Skin of body (tissue), 2 donors: ENCODE data around the gene RPL38. TPM values are rescaled to one million over a fixed set of nuclear protein-coding genes. Genes with fewer than 3 reads are reported as not detected.

Experiments used
- DNase-seq: peaks from one replicate; lab custom pipeline; 2025; lab: John Stamatoyannopoulos, UW
- total RNA-seq: library from RNA; depleted of rRNA; stranded (reverse); fragments of >200 nt; gene quantifications from one replicate; pipeline ENCODE4 v1.2.3, GENCODE V29; 2014

RPL38 gene
- total RNA-seq, result 2,384 TPM

GRCh38 chr17:74203439-74204240 lies at the start of gene RPL38:
Gene RPL38, plus strand, starts transcription at chr17:74203678. Its CDS starts 278 bp downstream, at chr17:74203956.
- peak; percentile 98 for DNase-seq

- no peak for DNase-seq
Observed at GRCh38 chr17:74153821-74154430, 49.6 kb upstream of the RPL38 start.

GRCh38 chr17:74156878-74157277 lies 46.6 kb upstream of the RPL38 start:
- no peak for DNase-seq

GRCh38 chr17:74157366-74157765 lies 46.1 kb upstream of the RPL38 start:
- no peak for DNase-seq

GRCh38 chr17:74158761-74159160 lies 44.7 kb upstream of the RPL38 start:
- no peak for DNase-seq

- no peak for DNase-seq
Observed at GRCh38 chr17:74159226-74159840, 44.1 kb upstream of the RPL38 start.

GRCh38 chr17:74160656-74161502 lies 42.6 kb upstream of the RPL38 start:
- DNase-seq, result no peak

GRCh38 chr17:74161503-74161875 lies 42.0 kb upstream of the RPL38 start:
- DNase-seq, result no peak

GRCh38 chr17:74163271-74163821 lies 40.1 kb upstream of the RPL38 start:
- no peak for DNase-seq

GRCh38 chr17:74163836-74164235 lies 39.6 kb upstream of the RPL38 start:
- DNase-seq, result no peak

- no peak for DNase-seq
Observed at GRCh38 chr17:74164446-74165045, 38.9 kb upstream of the RPL38 start.

GRCh38 chr17:74165797-74166365 lies 37.6 kb upstream of the RPL38 start:
- DNase-seq, result no peak

- no peak for DNase-seq
Observed at GRCh38 chr17:74170924-74171323, 32.6 kb upstream of the RPL38 start.

- DNase-seq, result no peak
Observed at GRCh38 chr17:74172700-74173099, 30.8 kb upstream of the RPL38 start.

GRCh38 chr17:74176546-74177001 lies 26.9 kb upstream of the RPL38 start:
- DNase-seq, result peak; percentile 47

GRCh38 chr17:74177018-74177450 lies 26.4 kb upstream of the RPL38 start:
- no peak for DNase-seq

GRCh38 chr17:74179576-74179975 lies 23.9 kb upstream of the RPL38 start:
- no peak for DNase-seq

- DNase-seq, result no peak
Observed at GRCh38 chr17:74180336-74180735, 23.1 kb upstream of the RPL38 start.

GRCh38 chr17:74181341-74181740 lies 22.1 kb upstream of the RPL38 start:
- no peak for DNase-seq

- DNase-seq, result no peak
Observed at GRCh38 chr17:74182041-74182723, 21.3 kb upstream of the RPL38 start.
